HG03108 (cell line): Measurements from ENCODE around the gene FNIP1.
"Not testable (repeated sequence)": the region's sequence is repeated elsewhere in the genome, so short reads cannot be mapped to it uniquely, and the experiment has no call there.

Experiments
- ATAC-seq: cut with Tn5 transposase; IDR thresholded peaks from one replicate; pipeline ENCODE4 v1.9.1; 2021; ENCODE audit warnings: moderate library complexity; ENCODE audit not compliant: unreplicated experiment

The FNIP1 gene

GRCh38 chr5:131641494-131641893 is 155.3 kb downstream of the FNIP1 start:
- ATAC-seq = no peak

DNA sequence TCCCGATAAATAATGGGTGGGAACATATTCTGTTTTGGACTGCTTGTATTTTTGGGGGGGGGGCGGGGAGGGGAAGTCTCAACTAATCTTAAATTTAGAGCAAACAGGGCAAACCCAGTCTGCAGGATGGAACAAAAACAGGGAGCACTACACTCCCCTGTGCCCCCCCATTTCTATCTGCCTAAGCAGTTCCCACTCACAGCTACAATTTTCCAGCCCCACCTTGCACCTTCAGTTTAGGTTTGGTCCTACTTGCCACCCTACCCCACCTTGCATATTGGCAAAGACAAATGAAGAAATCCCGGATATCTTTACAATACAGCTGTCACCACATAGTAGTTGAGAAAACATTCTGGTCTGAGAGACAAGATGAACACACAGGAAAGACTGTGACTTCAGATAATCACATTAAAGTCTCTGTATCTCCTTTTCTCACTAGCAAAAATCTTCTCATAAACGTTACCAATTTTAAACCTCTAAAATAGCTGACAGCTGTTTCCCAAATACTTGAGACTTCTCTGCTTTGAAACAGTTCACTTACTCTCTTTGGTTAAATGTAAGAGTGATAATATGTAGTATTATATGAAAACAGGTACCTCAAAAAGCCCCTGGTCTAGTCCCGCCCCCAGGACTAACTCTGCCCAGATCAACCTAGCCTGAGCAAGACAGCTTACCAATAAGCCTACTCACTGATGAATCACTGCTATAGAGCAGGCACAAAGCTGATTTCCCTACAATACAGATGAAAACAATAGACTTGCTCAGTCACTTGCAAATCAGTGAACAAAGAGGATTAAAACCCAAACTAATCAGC is 156.6 kb downstream of the FNIP1 start:
- ATAC-seq = no peak

DNA sequence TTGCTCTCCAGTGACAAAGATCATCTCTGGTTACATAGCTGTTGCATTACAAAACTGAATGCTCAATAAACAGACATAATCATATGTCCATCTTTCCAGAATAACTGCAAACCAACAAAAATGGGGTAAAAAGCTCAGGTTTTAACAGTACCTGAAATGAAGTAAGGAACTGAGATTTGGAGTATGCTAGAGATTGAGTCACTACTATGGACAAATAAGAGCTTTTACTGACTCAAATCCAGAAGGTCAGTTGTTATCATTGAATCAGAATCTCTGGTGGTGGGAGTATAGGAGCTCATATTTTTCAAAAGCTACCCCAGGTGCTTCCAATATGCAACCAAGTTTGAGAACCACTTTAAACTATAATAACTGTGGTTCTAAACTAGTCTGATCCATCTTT is 157.7 kb downstream of the FNIP1 start:
- no peak for ATAC-seq

- no peak for ATAC-seq
Measured at GRCh38 chr5:131637694-131638093, 159.1 kb downstream of the FNIP1 start.

DNA sequence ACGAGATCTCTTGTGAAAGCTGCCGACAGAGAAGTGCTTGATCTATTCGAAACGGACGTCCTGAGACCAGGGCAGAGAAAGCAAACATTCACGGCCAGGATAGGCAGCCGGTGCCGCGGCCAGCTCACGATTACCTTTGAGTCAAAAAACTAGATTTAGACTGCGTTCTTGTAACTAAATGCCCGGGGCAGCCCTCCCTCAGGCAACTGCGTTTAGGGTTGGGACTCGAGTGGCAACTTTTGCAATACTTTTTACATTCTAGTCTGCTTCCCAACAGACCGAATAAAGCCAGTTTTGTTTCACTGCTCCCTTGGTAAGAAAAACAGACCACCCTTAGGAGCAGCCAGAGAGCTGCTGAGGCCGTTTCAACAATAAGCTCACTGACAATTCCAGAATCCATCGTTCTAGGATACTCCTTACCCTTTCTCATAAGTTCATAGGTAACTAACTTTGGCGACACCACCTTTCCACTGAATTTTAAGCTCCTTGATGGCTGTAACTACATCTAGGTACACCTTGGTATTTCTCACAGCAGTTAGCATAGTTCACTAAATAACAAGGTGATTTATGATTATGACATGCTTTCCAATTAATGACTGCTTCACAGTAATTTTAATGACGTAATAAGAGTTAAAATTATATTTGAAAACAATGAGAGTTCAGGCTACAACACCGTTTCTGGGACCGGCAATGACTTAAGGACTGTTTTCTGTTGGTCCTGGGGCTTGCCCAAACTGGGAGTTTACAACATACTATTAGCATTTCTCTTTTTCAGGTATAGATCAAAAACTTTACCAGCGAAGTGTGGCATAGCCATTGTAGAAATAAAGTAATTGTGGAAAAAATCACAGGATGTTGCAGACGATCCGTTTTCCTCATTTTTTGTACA is 160.9 kb downstream of the FNIP1 start:
- ATAC-seq = no peak

DNA sequence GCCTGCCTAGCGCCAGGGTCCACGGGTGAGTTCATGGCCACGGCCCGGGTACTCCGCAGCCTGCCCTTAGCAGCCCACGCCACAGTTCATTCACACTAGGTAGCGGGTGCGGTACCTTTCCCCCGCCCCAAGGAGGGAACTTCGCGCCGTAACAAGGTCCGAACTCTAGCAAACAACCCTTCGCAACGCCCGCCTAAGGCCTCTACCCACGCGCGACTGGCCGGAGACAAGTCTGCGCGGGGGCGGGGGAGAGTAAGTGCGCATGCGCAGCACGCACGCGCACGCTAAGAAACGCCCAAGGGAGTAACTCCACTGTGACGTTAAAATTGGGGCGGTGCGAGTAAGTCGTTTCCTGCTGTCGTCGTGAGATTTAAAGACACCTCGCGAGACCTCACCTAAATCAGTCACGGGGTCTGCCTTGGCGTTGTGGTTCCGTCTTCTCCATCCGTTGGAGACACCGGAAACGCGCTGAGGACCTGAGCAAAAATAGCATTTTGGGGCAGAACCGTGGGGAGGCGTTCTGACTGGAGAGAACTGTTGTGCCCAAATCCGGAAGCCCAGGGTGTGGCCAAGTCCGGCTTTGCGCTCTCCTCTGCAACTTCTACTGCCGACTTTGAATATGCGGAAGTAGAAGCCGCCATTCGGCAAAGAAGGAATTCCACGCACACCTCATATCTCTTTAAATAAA is 161.7 kb downstream of the FNIP1 start, which contains the start of gene RAPGEF6:
TSS of gene RAPGEF6 (minus strand) at position 234 of the 688 bp plus-strand sequence. CDS start at position 35, 199 bp downstream.
- ATAC-seq = peak; percentile 82

DNA sequence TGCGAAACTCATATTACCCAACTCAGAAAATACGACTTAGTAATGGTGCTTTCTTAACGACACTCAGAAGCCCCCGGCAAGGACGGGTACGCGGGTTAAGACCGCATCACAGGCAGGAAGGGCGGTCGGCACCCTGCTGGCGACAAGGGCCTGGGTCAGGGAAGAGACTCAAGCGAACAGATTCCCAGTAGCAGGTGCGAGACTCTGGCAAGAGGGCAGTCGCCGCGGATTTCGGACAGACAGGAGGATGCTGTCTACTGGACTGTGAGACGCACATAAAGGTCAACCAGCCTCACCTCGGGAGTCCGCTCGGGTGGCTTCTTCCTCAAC is 162.2 kb downstream of the FNIP1 start:
- ATAC-seq = peak; percentile 18

DNA sequence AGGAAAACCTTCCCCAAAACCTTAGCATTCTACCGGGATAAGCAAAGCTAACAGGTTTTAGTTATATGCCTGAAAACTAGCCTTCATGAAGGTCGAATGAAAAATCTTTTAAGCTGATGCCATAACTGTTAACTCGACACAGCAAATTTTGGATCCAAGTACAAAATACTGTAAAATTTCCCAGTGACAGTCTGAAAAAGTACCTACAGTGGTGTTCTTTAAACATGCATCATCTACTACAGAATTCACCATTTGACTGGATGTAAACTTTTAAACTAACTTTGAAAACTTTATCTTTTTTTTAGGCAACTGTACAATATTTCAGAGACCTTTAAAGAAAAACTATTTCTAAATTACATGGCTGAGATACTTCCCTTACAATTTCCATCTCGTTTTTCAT is 162.6 kb downstream of the FNIP1 start:
- no peak for ATAC-seq

- ATAC-seq = no peak
Measured at GRCh38 chr5:131633830-131634229, 163.0 kb downstream of the FNIP1 start.

GRCh38 chr5:131630963-131631350 is 165.9 kb downstream of the FNIP1 start:
- no peak for ATAC-seq

GRCh38 chr5:131630208-131630962 is 166.4 kb downstream of the FNIP1 start:
- no peak for ATAC-seq

GRCh38 chr5:131628990-131629389 is 167.8 kb downstream of the FNIP1 start:
- ATAC-seq = no peak

GRCh38 chr5:131627207-131627865 is 169.5 kb downstream of the FNIP1 start:
- ATAC-seq = no peak

DNA sequence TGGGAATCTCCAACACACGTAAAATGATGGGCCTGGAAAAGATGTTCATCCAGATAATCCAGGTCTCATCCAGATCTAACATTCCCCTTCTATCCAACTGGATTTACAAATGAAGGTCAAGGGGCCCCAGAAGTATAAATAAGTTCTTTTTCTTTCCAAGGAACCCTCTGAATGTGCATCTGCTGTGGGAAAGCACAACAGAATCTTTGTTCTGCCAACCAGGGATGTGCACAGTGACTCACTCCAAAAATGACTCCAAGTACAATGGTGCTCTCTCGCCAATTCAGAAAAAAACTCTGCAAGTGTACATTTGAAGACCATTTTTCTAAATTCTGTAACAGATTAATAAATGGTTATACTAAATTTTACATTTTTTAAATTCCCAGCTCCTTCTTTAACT is 174.2 kb downstream of the FNIP1 start:
- no peak for ATAC-seq

DNA sequence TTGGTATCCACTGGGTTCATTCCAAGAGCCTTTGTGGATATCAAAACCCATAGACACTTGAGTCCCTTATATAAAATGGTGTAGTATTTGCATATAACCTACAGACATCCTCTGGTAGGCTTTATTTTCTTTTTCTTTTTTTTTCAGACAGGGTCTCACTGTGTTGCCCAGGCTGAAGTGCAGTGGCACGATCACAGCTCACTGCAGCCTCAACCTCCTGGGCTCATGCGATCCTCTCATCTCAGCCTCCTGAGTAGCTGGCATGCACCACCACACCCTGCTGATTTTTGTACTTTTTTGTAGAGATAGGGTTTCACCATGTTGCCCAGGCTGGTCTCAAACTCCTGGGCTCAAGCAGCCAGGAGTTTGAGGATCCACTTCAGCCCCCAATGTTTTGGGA is 175.7 kb downstream of the FNIP1 start:
- ATAC-seq = not testable (repeated sequence)

GRCh38 chr5:131619102-131619501 is 177.7 kb downstream of the FNIP1 start:
- ATAC-seq = no peak

- no peak for ATAC-seq
Measured at GRCh38 chr5:131617140-131617822, 179.5 kb downstream of the FNIP1 start.

DNA sequence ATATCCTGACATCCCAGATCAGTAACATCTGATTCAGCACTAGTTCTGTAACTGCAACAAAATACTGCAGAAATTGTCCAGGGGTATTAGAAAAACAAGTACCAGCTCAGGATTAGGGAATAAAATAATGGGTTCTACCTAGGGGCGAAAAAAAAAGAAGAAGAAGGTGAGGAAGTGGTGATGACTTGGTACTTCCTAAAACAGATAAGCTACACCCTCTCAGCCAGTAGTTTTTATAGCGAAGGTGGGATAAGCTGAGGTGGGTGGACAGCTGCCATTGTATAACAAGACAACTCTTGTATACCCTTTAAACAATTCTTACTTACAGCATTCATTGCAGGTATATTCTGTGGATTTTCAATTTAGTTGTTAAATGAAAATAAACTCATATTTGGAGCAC is 180.9 kb downstream of the FNIP1 start:
- ATAC-seq = no peak

- ATAC-seq = no peak
Measured at GRCh38 chr5:131613423-131613822, 183.4 kb downstream of the FNIP1 start.

DNA sequence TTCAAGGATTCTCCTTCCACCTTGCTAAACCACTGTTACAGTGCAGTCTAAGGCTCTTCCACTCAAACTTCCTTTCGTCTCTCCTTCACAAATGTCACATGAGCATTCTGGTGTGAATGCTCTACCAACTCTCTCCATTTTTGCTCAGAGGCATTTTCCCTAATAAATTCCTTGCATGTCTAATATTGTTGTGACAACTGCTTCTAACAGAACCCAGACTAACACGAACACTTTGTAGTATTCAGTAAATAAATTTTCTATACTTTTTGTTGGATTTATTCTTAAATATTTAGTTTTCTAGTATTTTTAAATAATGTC is 185.8 kb downstream of the FNIP1 start:
- no peak for ATAC-seq
